Smooth muscle cell (in vitro differentiated cells): ENCODE data around the gene KIRREL1. TPM values are rescaled to one million over a fixed set of nuclear protein-coding genes. Genes with fewer than 3 reads are reported as not detected.
A peak's percentile ranks its signal among the peaks of the same experiment; 100 is the strongest.

Experiments used
- DNase-seq: peaks from one replicate; lab custom pipeline; 2025; ENCODE audit not compliant: unreplicated experiment; lab: John Stamatoyannopoulos, UW
- H2AFZ ChIP-seq: fragments of 200-600 bp; sonication (generic); 2 replicates; pipeline ENCODE4 v1.6.0; 2016; ENCODE audit warnings: antibody characterized with exemption, low read depth, mild to moderate bottlenecking
- H3F3A ChIP-seq: fragments of 200-600 bp; sonication (generic); 2 replicates; pipeline ENCODE4 v1.6.0; 2017; ENCODE audit warnings: antibody characterized with exemption, low read depth
- H3K27ac ChIP-seq: fragments of 200-600 bp; sonication (generic); 2 replicates; pipeline ENCODE4 v1.5.1; 2016; ENCODE audit warnings: low read depth, mild to moderate bottlenecking
- H3K27me3 ChIP-seq: fragments of 200-600 bp; sonication (generic); 2 replicates; pipeline ENCODE4 v1.6.1; 2016; ENCODE audit warnings: low read depth, mild to moderate bottlenecking
- H3K36me3 ChIP-seq: fragments of 200-600 bp; sonication (generic); 2 replicates; pipeline ENCODE4 v1.5.1; 2016; ENCODE audit warnings: low read depth
- H3K4me1 ChIP-seq: fragments of 200-600 bp; sonication (generic); 2 replicates; pipeline ENCODE4 v1.5.1; 2016; ENCODE audit warnings: low read depth
- H3K4me2 ChIP-seq: fragments of 200-600 bp; sonication (generic); 2 replicates; pipeline ENCODE4 v1.6.0; 2016; ENCODE audit warnings: mild to moderate bottlenecking
- H3K4me3 ChIP-seq: fragments of 200-600 bp; sonication (generic); 2 replicates; pipeline ENCODE4 v1.5.1; 2016; ENCODE audit warnings: mild to moderate bottlenecking
- H3K79me2 ChIP-seq: fragments of 200-600 bp; sonication (generic); 2 replicates; pipeline ENCODE4 v1.6.0; 2016; ENCODE audit warnings: low read depth, mild to moderate bottlenecking
- H3K9ac ChIP-seq: fragments of 200-600 bp; sonication (generic); 2 replicates; pipeline ENCODE4 v1.6.0; 2016; ENCODE audit warnings: low read depth
- H3K9me3 ChIP-seq: fragments of 200-600 bp; sonication (generic); replicated peaks from 2 replicates; pipeline ENCODE4 v1.5.1; 2016; ENCODE audit warnings: low read depth
- H4K20me1 ChIP-seq: fragments of 200-600 bp; sonication (generic); 2 replicates; pipeline ENCODE4 v1.6.0; 2016; ENCODE audit warnings: low read depth
- WGBS: methylation state at CpG from one replicate; pipeline ENCODE4 v1.1.7; 2016; ENCODE audit warnings: low lambda C conversion rate; 5-methylcytosine and 5-hydroxymethylcytosine counted together
- polyA plus RNA-seq: library from polyadenylated mRNA; unstranded; fragments of >200 nt; fragmentation: Nextera tagmentation; extraction: Ambion mirVana; gene quantifications from 2 replicates; pipeline ENCODE4 v1.2.1, GENCODE V29; 2016
- total RNA-seq: library from RNA; depleted of rRNA; stranded (reverse); fragments of >200 nt; gene quantifications from 2 replicates; pipeline ENCODE4 v1.2.3, GENCODE V29; 2014
- TF ChIP-seq, protein P1 (sequence below): fragments of 200-600 bp; sonication (generic); IDR thresholded peaks from 2 replicates; pipeline ENCODE4 v1.5.1; 2017; ENCODE audit warnings: borderline replicate concordance, mild to moderate bottlenecking, antibody characterized with exemption; ENCODE audit not compliant: insufficient read depth, poor library complexity, severe bottlenecking

KIRREL1 gene
- total and polyA plus RNA-seq, 2 experiments from 2014 or later = 40.9 to 58.4 TPM

DNA sequence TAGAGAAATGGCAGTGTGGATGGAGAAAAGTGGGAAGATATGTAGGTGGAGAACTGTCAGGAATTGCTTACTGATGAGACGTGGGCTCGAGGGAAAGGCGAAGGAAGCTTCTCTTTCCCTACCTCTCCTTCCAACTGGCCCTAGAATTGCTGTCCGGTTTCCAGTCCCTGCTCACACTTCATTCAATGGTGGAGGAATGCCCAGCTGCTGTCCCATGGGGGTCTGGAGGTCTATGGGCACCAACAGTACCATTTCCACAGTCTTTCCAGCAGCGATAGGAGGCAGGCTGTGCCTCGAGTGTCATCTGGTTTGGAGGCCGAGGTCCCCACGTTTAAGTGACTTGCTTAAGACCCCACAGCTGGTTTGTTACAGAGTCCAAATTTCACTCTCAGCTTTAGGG lies 155.7 kb downstream of the KIRREL1 start:
- DNase-seq = no peak
- Histone ChIP-seq H3K4me1 (peaks cover 4% of the 10 kb centered on the region), H3K4me2 (peak overlapping the region; percentile 89), H4K20me1 (no peaks in the 10 kb centered on the region), H3K79me2 (no peaks in the 10 kb centered on the region), H3K9ac (no peak overlapping the region), H2AFZ (peak overlapping the region; percentile 97), H3K36me3 (no peaks in the 10 kb centered on the region), H3F3A (no peaks in the 10 kb centered on the region), H3K9me3 (no peaks in the 10 kb centered on the region), H3K27me3 (no peaks in the 10 kb centered on the region), H3K27ac (no peak overlapping the region), H3K4me3 (peak overlapping the region; percentile 48)
- TF ChIP-seq, protein P1, sequence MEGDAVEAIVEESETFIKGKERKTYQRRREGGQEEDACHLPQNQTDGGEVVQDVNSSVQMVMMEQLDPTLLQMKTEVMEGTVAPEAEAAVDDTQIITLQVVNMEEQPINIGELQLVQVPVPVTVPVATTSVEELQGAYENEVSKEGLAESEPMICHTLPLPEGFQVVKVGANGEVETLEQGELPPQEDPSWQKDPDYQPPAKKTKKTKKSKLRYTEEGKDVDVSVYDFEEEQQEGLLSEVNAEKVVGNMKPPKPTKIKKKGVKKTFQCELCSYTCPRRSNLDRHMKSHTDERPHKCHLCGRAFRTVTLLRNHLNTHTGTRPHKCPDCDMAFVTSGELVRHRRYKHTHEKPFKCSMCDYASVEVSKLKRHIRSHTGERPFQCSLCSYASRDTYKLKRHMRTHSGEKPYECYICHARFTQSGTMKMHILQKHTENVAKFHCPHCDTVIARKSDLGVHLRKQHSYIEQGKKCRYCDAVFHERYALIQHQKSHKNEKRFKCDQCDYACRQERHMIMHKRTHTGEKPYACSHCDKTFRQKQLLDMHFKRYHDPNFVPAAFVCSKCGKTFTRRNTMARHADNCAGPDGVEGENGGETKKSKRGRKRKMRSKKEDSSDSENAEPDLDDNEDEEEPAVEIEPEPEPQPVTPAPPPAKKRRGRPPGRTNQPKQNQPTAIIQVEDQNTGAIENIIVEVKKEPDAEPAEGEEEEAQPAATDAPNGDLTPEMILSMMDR = no peak
- 64% methylated on average over 8 of the region's 8 CpGs for WGBS

Other genes starting within 250 kb of the KIRREL1 start
- gene FCRL2, start 216.5 kb upstream of the KIRREL1 start, total RNA-seq = not detected in 2 replicates
- gene FCRL2, start 216.5 kb upstream of the KIRREL1 start, polyA plus RNA-seq = not detected in 2 replicates
- gene FCRL1, start 173.5 kb upstream of the KIRREL1 start, total RNA-seq = not detected in 2 replicates
- not detected in 2 replicates for gene FCRL1, start 173.5 kb upstream of the KIRREL1 start, polyA plus RNA-seq
- not detected in 2 replicates for gene CD5L, start 151.8 kb upstream of the KIRREL1 start, total RNA-seq
- gene CD5L, start 151.8 kb upstream of the KIRREL1 start, polyA plus RNA-seq = not detected in 2 replicates
- 2.2 and 2.7 TPM in 2 replicates for gene CD1D, start 187.2 kb downstream of the KIRREL1 start, total RNA-seq
- 3.3 and 3.5 TPM in 2 replicates for gene CD1D, start 187.2 kb downstream of the KIRREL1 start, polyA plus RNA-seq